ENCODE data around the gene ELAVL3.

DNA sequence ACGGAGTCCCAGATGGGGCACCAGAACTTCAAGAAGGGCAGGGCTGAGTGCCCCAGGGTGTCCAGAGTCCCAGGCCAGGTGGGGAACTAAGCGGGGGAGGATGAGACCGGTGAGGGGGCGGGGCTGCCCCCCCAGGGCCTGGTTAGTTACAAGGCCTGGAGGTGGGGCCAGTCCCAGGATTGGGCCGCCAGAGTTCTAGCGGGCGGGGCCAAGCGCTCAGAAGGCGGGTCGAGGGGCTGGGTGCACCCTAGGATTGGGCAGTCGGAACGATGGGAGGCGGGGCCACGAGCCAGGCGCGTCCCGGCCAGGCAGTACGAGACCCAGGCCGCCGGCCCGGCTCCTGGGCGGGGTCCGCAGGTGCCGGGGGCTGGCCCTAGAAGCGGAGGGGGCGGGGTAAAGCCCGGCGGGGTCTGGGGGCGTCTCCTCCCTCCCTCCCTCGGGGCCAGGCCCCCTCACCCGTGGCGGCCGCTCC is 24.2 kb upstream of the ELAVL3 start:
- TF ChIP-seq NFRKB (IDR thresholded peaks at IDR 0.05) (no peak), LEF1 (IDR thresholded peaks at IDR 0.05; ENCODE audit: borderline replicate concordance) (no peak), ZNF384 (IDR thresholded peaks at IDR 0.05) (no peak)

Measured in HEK293T (cell line).